ENCODE results near the gene SNX20. TPM values are rescaled to one million over a fixed set of nuclear protein-coding genes. Genes with fewer than 3 reads are reported as not detected.
A peak's percentile ranks its signal among the peaks of the same experiment; 100 is the strongest.

The SNX20 gene
- total and polyA plus RNA-seq, 10 of the 15 experiments (the other 5 are each of a cell fraction or from before 2014, with no cell fraction given) = 4.6 to 30.8 (median 21.9) TPM

DNA sequence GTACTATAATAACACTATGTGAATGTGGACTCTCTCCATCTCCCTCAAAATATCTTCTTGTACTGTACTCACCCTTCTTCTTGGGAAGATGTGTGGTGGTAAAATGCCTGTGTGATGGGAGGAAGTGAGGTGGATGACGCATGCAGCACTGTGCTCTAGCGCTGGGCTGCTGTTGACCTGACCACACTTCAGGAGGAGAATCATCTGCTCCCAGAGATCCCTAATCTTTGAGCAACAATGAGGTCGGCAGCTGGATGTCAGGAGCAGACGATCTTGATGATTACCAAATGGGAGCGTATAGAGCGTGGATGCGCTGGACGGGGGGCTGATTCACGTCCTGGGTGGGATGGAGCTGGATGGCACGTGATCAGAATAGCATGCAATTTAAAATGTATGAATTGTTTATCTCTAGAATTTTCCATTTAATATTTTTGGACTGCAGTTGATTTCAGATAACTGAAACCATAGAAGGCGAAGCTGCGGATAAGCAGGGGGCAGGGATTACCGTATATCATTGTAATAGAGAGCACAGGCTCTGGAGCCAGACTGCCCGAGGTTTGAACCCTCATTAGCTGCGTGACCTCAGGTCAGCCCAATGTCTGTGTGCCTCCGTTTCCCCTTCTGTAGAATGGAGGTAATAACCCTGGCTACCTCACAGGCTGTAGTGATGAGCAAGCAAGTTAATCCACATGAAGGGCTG, 37.1 kb upstream of the SNX20 start (continued):
- TF ChIP-seq, protein P1, sequence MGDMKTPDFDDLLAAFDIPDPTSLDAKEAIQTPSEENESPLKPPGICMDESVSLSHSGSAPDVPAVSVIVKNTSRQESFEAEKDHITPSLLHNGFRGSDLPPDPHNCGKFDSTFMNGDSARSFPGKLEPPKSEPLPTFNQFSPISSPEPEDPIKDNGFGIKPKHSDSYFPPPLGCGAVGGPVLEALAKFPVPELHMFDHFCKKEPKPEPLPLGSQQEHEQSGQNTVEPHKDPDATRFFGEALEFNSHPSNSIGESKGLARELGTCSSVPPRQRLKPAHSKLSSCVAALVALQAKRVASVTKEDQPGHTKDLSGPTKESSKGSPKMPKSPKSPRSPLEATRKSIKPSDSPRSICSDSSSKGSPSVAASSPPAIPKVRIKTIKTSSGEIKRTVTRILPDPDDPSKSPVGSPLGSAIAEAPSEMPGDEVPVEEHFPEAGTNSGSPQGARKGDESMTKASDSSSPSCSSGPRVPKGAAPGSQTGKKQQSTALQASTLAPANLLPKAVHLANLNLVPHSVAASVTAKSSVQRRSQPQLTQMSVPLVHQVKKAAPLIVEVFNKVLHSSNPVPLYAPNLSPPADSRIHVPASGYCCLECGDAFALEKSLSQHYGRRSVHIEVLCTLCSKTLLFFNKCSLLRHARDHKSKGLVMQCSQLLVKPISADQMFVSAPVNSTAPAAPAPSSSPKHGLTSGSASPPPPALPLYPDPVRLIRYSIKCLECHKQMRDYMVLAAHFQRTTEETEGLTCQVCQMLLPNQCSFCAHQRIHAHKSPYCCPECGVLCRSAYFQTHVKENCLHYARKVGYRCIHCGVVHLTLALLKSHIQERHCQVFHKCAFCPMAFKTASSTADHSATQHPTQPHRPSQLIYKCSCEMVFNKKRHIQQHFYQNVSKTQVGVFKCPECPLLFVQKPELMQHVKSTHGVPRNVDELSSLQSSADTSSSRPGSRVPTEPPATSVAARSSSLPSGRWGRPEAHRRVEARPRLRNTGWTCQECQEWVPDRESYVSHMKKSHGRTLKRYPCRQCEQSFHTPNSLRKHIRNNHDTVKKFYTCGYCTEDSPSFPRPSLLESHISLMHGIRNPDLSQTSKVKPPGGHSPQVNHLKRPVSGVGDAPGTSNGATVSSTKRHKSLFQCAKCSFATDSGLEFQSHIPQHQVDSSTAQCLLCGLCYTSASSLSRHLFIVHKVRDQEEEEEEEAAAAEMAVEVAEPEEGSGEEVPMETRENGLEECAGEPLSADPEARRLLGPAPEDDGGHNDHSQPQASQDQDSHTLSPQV (IDR thresholded peaks at IDR 0.05) = no peak
- TF ChIP-seq HCFC1 (IDR thresholded peaks at IDR 0.05; ENCODE audit: low read length) = no peak
- TF ChIP-seq SIN3A (IDR thresholded peaks at IDR 0.05; ENCODE audit: low read depth, low read length) = no peak
- no peak for TF ChIP-seq ZBED1 (IDR thresholded peaks at IDR 0.05; ENCODE audit: borderline replicate concordance)

DNA sequence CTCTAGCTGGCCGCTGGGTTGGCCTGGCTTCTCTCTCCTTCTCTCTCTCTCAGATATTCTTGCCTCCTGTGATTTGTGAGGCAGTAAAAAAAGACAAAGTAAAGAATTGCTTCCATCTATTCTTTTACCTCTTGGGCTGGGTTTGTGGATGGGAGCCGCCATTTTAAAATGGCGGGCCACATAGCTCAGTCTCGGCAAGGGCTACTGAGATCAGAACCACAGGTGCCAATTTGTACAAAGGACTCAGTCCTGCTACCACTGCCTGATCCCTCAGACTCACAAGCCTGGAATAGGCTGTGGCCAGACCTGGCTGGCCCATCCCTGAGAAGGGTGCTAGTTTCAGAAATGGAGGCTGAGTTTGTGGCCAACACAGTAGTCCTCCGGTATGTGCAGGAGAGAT, 36.4 kb upstream of the SNX20 start:
- no peak overlapping the region for H3K27ac ChIP-seq (ENCODE audit: control insufficient read depth, insufficient read depth)
- no peak overlapping the region for H2AFZ ChIP-seq (ENCODE audit: control insufficient read depth, low read depth, low read length)
- H4K20me1 ChIP-seq (ENCODE audit: control insufficient read depth, insufficient read depth) = no peaks in the 10 kb centered on the region
- no peaks in the 10 kb centered on the region; the same call in 2 of the 3 replicates for H3K9me3 ChIP-seq (replicated peaks; ENCODE audit: control insufficient read depth, insufficient read depth, low read length)
- in situ Hi-C loops (cut with MboI) = no loop called here
- CTCF ChIA-PET = interaction anchor here (0.9 to 1.5 kb wide), 3 partner anchors 18 to 27 kb away, joined by 3 to 4 read pairs (median 3); no protein-coding TSS in a partner anchor
- H3K36me3 ChIP-seq (ENCODE audit: control insufficient read depth in 2 of 2, insufficient read depth in 2 of 2, low read length in 1 of 2) = peaks cover 0 to 1% of the 10 kb centered on the region in 2 experiments; a peak in 2 of 4 replicates
- H3K4me2 ChIP-seq (ENCODE audit: control insufficient read depth, insufficient read depth) = no peak overlapping the region
- POLR2A ChIA-PET = interaction anchor here (1.2 kb wide), 1 partner anchor 20 kb away, joined by 3 read pairs; no protein-coding TSS in a partner anchor
- no peak overlapping the region for H3K4me3 ChIP-seq
- H3K27me3 ChIP-seq (replicated peaks in 1 of 2; ENCODE audit: control insufficient read depth in 2 of 2, insufficient read depth in 2 of 2, low read length in 1 of 2) = no peaks in the 10 kb centered on the region
- BruUV-seq (replicated peaks) = no TSS peak
- no peak for ATAC-seq
- RAD21 ChIA-PET (ENCODE audit: unreplicated experiment) = interaction anchor here (1.0 kb wide), 1 partner anchor 50 kb away, joined by 4 read pairs; no protein-coding TSS in a partner anchor
- H3K4me1 ChIP-seq (ENCODE audit: control insufficient read depth, insufficient read depth, low read length) = peaks cover 10% of the 10 kb centered on the region
- DNase-seq (ENCODE audit: low read depth, low spot score) = no peak
- FAIRE-seq = no peak
- no peak overlapping the region for H3K9ac ChIP-seq (ENCODE audit: control insufficient read depth, insufficient read depth, low read length)
- TF ChIP-seq BMI1 (IDR thresholded peaks at IDR 0.05; ENCODE audit: borderline replicate concordance) (no peak), YY1 (IDR thresholded peaks at IDR 0.05; ENCODE audit: low read depth, low read length) (0 out of 2 replicates have a peak, but pooled peaks have one; percentile 53)
- no peaks in the 10 kb centered on the region; the same call in 1 of the 2 replicates for H3K79me2 ChIP-seq (ENCODE audit: control insufficient read depth, insufficient read depth, low read length)
- intact Hi-C loops (cut with micrococcal nuclease; ENCODE audit: unreplicated experiment) = no loop called here
- SMC1A ChIA-PET (ENCODE audit: uncharacterized antibody, unreplicated experiment) = interaction anchor here (1.1 to 2.6 kb wide), 2 partner anchors 19 to 27 kb away, joined by 3 to 6 read pairs; no protein-coding TSS in a partner anchor
- WGBS (ENCODE audit: insufficient coverage, insufficient replicate concordance, low lambda C conversion rate, missing lambda C conversion rate) = 85% methylated on average over 5 of the region's 5 CpGs

Data from GM12878 (cell line).